Gastroesophageal sphincter (tissue), 3 donors: Measurements from ENCODE around the gene HMGB1.

Experiments
- CTCF ChIP-seq, 4 experiments: fragments of 200-600 bp in 2 of 4; fragments of 450-650 bp in 2 of 4; sonication (generic) in 1 of 4; IDR thresholded peaks; one replicate each; pipeline ENCODE4 v1.5.1; 2017 to 2019; ENCODE audit warnings: antibody characterized with exemption in 4 of 4, mild to moderate bottlenecking in 2 of 4, moderate library complexity in 2 of 4
- POLR2A ChIP-seq, 2 donors: fragments of 450-650 bp; IDR thresholded peaks; one replicate each; pipeline ENCODE4 v1.6.1; 2017; ENCODE audit warnings: antibody characterized with exemption in 2 of 2, mild to moderate bottlenecking in 2 of 2, moderate library complexity in 1 of 2

GRCh38 chr13:30446126-30446500, 19.6 kb downstream of the HMGB1 start:
- TF ChIP-seq CTCF (IDR thresholded peaks at IDR 0.05) (peak in 1 of 4 experiments; percentile 0), POLR2A (IDR thresholded peaks at IDR 0.05) (no peak)
